Gastrocnemius medialis (tissue), 4 donors: ENCODE data around the gene ESRRB.

Source experiments
- POLR2A ChIP-seq, 2 donors: fragments of 450-650 bp; IDR thresholded peaks; one replicate each; pipeline ENCODE4 v1.6.1; 2017; ENCODE audit warnings: antibody characterized with exemption in 2 of 2, mild to moderate bottlenecking in 2 of 2, moderate library complexity in 2 of 2
- TF ChIP-seq, protein P1 (sequence below), 5 experiments: fragments of 450-650 bp in 3 of 5; fragments of 200-600 bp in 2 of 5; sonication (generic) in 2 of 5; IDR thresholded peaks in 4 of 5; conservative IDR thresholded peaks in 1 of 5; 1 replicate in 4 of 5; 2 replicates in 1 of 5; pipeline ENCODE4 v1.5.1; 2016 to 2019; ENCODE audit warnings: antibody characterized with exemption in 5 of 5, mild to moderate bottlenecking in 3 of 5, moderate library complexity in 3 of 5

DNA sequence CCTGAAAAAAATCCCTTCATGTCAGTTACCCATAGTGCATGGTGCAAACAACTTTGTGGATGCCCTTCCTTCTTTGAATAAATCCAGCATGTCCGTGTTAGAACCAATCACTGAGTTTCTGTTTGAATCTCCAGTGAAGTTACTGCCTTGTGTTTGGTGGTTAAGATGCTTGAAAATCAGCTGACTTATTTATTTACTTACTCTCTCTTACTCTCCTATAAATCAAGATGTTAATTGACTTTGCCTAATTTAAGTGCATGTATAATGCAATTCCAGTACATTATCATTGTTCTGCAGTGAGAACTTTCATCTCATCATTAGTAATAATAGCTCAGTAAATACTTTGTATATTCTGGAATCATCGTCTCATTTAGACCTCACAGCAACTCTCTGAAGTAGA, 114.2 kb downstream of the ESRRB start:
- TF ChIP-seq, protein P1, sequence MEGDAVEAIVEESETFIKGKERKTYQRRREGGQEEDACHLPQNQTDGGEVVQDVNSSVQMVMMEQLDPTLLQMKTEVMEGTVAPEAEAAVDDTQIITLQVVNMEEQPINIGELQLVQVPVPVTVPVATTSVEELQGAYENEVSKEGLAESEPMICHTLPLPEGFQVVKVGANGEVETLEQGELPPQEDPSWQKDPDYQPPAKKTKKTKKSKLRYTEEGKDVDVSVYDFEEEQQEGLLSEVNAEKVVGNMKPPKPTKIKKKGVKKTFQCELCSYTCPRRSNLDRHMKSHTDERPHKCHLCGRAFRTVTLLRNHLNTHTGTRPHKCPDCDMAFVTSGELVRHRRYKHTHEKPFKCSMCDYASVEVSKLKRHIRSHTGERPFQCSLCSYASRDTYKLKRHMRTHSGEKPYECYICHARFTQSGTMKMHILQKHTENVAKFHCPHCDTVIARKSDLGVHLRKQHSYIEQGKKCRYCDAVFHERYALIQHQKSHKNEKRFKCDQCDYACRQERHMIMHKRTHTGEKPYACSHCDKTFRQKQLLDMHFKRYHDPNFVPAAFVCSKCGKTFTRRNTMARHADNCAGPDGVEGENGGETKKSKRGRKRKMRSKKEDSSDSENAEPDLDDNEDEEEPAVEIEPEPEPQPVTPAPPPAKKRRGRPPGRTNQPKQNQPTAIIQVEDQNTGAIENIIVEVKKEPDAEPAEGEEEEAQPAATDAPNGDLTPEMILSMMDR (IDR thresholded peaks at IDR 0.05 in 4 of 5, conservative IDR thresholded peaks at IDR 0.05 in 1 of 5), result no peak
- TF ChIP-seq POLR2A (IDR thresholded peaks at IDR 0.05), result no peak
